Measurements from ENCODE around the gene CAPSL.
"Not testable (repeated sequence)": the region's sequence is repeated elsewhere in the genome, so short reads cannot be mapped to it uniquely, and the experiment has no call there.

The CAPSL gene

GRCh38 chr5:35870605-35871004, 67.8 kb downstream of the CAPSL start:
- no peak for DNase-seq

DNA sequence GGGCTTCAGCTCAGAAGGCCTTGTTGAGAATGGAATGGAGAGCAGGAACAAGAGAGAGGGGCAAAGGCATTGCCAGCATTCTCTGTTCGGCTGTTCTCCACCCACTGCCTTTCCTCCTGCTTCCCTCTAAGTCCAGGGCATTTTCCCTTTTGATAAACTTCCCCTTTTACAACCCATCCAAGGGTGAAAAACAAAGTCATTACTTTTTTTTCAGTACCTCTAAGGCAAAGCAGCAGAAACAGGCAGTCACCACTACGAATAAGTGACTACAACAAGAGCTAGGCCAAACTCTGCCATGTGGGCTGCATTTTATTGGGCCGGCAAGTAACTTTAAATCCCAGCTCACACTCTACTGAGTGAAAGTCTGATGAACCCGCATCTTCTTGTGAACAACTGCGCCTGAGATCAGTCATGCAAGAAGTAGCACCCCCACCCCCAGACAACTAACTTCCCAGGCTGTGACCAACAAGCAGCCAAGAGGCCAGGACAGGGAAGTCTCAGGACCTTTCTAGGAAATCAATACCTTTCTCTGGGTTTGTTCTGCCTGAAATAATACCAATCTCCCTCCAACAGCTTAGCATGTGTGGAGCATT, 68.6 kb downstream of the CAPSL start:
- DNase-seq, result no peak

GRCh38 chr5:35867998-35868397, 70.4 kb downstream of the CAPSL start:
- no peak for DNase-seq

GRCh38 chr5:35863159-35863558, 75.3 kb downstream of the CAPSL start:
- DNase-seq, result no peak

DNA sequence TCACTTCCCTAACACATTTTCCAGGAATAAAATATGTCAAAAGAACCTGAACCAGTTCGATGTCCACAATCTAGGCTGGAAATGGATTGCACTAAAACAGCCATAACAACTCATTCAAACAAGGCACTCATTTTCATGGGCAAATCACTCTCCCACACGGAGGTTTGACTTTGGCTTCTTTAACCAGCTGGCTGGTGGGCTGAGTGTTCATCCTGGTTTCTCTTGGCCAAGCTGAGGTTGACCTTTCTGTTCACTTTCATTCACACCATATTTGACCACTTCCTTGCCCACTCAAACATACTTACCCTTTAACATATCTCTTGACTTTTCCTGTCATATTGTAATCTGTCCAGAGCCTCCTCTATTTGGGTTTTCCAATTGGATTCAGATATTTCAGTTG, 76.3 kb downstream of the CAPSL start:
- DNase-seq, result no peak

- no peak for DNase-seq
These were observed 76.7 kb downstream of the CAPSL start for GRCh38 chr5:35861718-35862117.

- DNase-seq, result no peak
These were observed 77.7 kb downstream of the CAPSL start for GRCh38 chr5:35860686-35861085.

GRCh38 chr5:35859101-35859661, 79.2 kb downstream of the CAPSL start:
- no peak for DNase-seq

DNA sequence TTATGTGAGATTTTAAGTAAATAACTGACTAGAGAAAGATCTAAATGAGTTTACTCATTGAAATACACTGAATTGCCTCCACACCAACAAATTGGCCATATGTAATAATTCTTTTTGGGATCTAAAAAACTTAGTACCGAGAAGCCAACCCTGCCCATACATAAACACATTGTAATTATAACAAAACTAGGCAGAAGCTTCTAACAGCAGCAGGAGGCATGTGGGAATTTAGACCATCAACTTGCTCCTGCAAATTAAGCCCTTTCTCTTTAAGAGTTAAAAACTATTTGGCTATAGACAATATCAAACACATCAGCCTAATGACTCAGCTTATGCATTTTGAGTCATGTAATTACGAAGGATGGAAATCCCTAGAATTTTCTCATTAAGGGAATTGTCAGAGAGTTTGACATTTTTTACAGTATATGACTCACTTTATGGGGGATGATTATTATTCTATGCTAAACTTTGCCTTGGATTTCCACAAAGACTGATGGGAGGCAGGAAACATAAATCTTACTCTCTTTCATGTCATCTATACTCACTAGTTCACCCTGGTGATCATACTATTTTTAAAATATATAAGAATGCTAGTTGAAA, 80.7 kb downstream of the CAPSL start:
- DNase-seq, result no peak

DNA sequence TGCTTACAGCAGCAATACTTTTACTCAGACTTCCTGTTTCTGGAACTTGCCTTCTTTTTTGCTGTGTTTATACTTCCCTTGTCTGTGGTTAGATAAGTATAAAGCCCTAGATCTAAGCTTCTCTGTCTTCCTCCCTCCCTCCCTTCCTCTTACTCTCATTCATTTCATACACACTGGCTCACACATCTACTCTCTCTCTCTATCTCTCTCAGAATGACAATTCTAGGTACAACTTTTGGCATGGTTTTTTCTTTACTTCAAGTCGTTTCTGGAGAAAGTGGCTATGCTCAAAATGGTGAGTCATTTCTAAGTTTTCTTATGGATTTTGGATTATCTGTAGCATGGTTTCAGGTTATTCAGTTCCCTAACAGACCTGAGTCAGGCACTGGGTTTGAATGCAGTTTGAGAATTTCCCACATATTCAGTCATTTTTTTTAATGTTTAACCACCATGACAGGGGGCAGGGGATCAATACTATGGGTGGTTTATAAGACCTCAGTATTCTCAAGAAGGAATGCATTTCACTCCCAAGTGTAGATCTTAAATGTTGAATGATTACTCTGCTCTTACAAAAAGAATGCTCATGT, 81.6 kb downstream of the CAPSL start, which contains the start of gene IL7R:
Gene IL7R (plus strand): TSS at position 127 of the 587 bp plus-strand sequence. CDS start 87 bp downstream, at position 214.
- DNase-seq, result no peak

GRCh38 chr5:35856186-35856764, 82.1 kb downstream of the CAPSL start:
- not testable (repeated sequence) for DNase-seq

- DNase-seq, result no peak
These were observed 83.2 kb downstream of the CAPSL start for GRCh38 chr5:35855187-35855586.
